Endometrial microvascular endothelial cells (primary cell): ENCODE results near the gene C11orf86. TPM values are rescaled to one million over a fixed set of nuclear protein-coding genes. Genes with fewer than 3 reads are reported as not detected.

ENCODE experiments used
- in situ Hi-C: cut with HindIII; loops from 2 replicates; pipeline ENCODE4 v1.10.0; 2017; ENCODE audit warnings: low sequenced_read_pairs, low pct_unique_long_range_greater_than_20kb; ENCODE audit errors: inconsistent ontology term
- total RNA-seq: library from RNA; depleted of rRNA; stranded (reverse); fragments of >200 nt; gene quantifications from one replicate; pipeline ENCODE4 v1.2.3, GENCODE V29; 2015; ENCODE audit errors: inconsistent ontology term

The C11orf86 gene
- total RNA-seq, 1 donor from 2014 or later = not detected

DNA sequence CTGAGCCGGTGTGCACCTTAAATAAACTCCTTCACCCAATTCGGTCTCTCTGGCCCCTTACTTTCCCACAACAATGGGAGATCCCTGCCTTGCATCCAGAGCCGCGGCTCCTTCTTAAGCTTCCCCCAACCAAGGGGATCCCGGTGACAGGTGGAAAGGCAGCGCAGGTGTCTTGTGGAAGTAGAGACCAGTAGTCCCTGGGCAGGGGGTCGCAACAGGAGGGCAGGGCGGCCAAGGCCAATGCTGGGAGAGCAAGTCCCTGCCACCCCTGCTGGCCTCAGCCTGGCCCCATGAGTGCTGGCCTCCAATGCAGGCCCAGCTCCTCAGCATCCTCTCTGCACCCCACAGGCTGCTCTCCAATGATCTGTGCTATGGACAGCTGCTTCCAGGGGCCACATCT is 39.9 kb downstream of the C11orf86 start:
- in situ Hi-C loops = no loop called here

DNA sequence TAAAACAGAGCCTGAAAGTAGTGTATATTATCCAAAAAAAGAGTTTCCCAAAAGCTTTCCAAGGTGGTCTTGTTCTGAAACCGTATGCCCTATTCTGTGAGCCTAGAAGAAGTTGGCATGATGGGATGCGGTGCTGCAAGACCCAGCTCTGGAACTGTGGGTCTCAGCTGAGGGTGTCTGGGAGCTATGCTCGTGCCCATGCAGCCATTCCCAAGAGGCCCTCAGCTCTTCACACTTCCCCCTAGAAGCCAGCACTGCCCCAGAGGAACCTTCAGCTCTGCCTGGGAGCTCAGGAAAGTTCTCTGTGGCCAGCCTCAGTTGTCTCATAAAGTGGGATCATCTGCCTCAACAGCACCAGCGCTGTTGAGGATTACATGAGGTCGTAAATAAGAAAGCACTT is 41.4 kb downstream of the C11orf86 start:
- in situ Hi-C loops = no loop called here

DNA sequence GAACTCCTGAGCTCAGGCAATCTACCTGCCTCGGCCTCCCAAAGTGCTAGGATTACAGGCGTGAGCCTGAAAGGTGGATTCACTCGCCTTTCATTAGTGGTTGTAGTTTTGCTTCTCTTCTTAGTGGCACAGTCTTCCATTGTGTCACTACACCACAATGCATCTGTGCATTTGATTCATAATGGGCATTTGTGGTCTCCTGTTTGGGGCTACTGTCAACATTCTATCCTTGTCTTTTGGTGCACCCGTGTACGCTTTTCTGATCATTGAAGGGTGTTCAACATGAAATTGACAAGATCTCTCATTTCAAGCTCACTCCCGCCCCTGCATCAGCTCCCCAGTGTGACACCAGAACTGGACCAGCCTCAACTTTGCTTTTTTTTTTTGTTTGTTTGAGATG is 45.8 kb downstream of the C11orf86 start:
- in situ Hi-C loops = no loop called here

- in situ Hi-C loops = no loop called here
Measured at GRCh38 chr11:67022341-67022933, 47.3 kb downstream of the C11orf86 start.

DNA sequence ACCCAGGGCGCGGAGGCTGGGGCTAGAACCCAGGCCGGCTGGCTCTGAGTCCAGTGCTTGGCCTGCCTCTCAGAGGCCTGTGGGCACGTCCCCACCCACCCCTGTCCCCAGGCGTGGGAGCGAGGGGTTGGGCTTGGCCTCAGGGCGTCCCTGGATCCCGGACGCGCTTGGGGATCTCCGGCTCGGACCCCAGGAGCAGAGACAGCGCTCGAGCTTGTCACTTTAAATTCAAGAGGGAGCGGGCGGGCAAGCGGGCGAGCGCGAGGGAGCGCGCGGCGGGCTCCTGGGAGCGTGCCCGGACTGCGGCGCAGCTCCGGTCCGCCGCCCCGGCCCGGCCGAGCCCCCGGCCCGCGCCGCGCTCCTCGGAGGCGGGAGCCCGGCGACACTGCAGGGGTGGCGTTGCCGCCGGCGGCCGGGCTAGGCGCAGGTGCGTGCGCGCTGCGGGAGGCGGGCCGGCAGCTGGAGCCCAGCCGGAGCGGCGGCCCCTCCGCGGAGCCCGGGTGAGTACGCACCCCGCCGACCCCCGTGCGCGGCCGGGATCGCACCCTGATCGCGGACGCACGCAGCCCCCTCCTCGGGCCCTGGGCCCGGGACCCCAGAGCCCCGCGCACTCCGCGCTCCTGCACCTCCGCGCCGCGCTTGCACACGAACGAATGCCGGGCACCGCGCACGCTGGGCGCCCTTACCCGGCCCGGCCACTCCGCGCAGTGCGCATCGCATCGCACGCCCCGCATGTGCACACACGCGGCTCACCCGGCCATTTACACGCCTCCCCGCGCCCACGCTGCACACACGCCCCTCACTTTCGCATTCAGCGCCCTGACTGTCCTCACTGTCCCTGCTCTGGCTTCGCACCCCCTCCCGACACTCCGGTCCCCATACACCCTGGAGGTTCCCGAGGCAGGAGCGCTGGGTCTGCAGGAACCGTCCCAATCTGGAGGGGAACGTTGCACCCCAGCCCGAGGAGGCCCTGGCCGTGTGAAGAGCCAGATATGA is 48.2 kb downstream of the C11orf86 start, which contains the start of gene SYT12:
TSS of gene SYT12 (plus strand) at position 174 of the 996 bp plus-strand sequence. CDS start 7,011 bp downstream, outside the sequence.
- in situ Hi-C loops = no loop called here

DNA sequence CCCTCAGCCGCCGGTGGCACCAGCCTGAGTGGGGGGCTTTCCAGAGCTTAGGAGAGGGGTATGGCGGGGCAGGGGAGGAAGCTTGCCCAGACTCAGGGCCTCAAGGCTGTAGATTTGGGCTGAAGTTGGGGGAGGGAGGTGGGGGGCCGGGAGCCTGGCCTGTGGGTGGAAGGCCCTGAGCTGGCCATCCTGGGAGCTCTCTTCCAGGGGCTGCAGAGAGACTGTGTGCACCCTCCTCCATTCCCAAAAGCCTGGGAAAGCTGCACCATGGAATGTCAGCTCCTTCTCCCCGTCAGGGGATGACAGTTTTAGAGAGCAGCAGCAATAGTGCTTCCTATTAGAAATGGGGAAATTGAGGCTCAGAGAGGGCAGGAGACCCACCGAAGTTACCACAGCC is 48.9 kb downstream of the C11orf86 start:
- in situ Hi-C loops = no loop called here

- in situ Hi-C loops = no loop called here
Measured at GRCh38 chr11:67024410-67024809, 49.3 kb downstream of the C11orf86 start.

DNA sequence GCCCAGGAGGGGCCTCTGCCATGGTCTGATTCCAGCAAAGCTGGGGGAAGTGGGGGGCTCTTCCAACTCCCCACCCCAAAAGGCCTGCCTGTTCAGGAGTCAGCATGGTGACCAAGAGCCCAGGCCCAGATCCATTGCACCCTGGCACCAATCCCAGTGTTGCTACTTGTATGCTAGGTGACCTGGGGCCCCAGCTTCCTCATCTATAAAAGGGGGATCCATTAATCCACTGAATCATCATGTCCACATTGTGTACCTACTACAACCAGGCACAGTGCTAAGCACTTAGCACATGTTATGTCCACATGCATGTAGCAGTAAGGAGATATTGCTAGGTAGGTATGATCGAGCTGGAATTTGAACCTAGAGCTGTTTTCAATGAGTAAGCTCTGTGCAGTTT is 49.9 kb downstream of the C11orf86 start:
- in situ Hi-C loops = no loop called here

DNA sequence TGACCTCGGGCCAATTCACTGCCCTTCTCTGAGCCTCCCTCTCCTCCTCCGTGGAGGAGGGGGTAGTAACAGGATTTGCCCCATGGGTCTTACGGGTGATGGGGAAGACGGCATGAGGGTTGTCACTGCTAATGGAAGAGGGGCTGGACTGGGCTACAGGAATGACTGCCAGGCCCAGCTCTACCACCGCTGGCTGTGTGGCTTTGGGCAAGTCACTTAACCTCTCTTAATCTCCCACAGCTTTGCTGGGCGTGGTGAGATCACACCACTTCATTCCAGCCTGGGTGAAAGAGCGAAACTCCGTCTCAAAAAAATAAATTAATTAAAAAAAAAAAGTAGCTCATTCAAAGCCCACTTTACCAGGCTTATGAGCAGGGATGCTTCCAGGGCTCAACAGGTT is 50.6 kb downstream of the C11orf86 start:
- in situ Hi-C loops = no loop called here

Other genes with a start within 250 kb of the C11orf86 start
- gene SPTBN2, start 246.1 kb upstream of the C11orf86 start, total RNA-seq = 59.2 TPM
- gene RCE1, start 131.9 kb upstream of the C11orf86 start, total RNA-seq = 27.9 TPM
- 37.5 TPM for gene LRFN4, start 118.2 kb upstream of the C11orf86 start, total RNA-seq
- 22.1 TPM for gene PC, start 16.9 kb upstream of the C11orf86 start, total RNA-seq
- gene SYT12, start 47.8 kb downstream of the C11orf86 start, total RNA-seq = not detected
- 11.1 TPM for gene RHOD, start 81.5 kb downstream of the C11orf86 start, total RNA-seq
- gene KDM2A, start 144.0 kb downstream of the C11orf86 start, total RNA-seq = 39.8 TPM